Activated B cell treated with CpG ODN at 0.5 μM for 24 hours (primary cell): ENCODE measurements around the gene SYT12. TPM values are rescaled to one million over a fixed set of nuclear protein-coding genes. Genes with fewer than 3 reads are reported as not detected.

Experiments used
- ATAC-seq: fragments of 200-7000 bp; cut with Tn5 transposase; one replicate; pipeline ENCODE4 v1.10.0; 2021; ENCODE audit warnings: low read depth, mild to moderate bottlenecking, moderate library complexity
- CTCF ChIA-PET: fragments of 350-600 bp; sonication (Branson Sonifier 250); formaldehyde crosslinking; loops from one replicate; lab custom pipeline; 2021; ENCODE audit warnings: antibody characterized with exemption; lab: Charles Lee
- POLR2A ChIA-PET: fragments of 350-600 bp; sonication (Branson Sonifier 250); formaldehyde crosslinking; loops from one replicate; lab custom pipeline; 2021; ENCODE audit warnings: antibody characterized with exemption; lab: Charles Lee
- DNase-seq: peaks from one replicate; pipeline ENCODE4 v3.0.0; 2022
- H3K27ac Mint-ChIP-seq: one replicate; pipeline ENCODE4 v1.8.0; 2020; ENCODE audit warnings: mixed read lengths
- H3K27me3 Mint-ChIP-seq: one replicate; pipeline ENCODE4 v1.8.0; 2021; ENCODE audit warnings: mixed read lengths
- H3K36me3 Mint-ChIP-seq: one replicate; pipeline ENCODE4 v1.8.0; 2021; ENCODE audit warnings: low read depth, mixed read lengths
- H3K4me1 Mint-ChIP-seq: one replicate; pipeline ENCODE4 v1.8.0; 2021; ENCODE audit warnings: mixed read lengths
- H3K4me3 Mint-ChIP-seq: one replicate; pipeline ENCODE4 v1.8.0; 2020; ENCODE audit warnings: mild to moderate bottlenecking, mixed read lengths
- H3K9me3 Mint-ChIP-seq: one replicate; pipeline ENCODE4 v1.8.0; 2020; ENCODE audit warnings: mixed read lengths
- CTCF ChIP-seq: fragments of 200-600 bp; IDR thresholded peaks from one replicate; pipeline ENCODE4 v1.8.0; 2022; ENCODE audit warnings: antibody characterized with exemption, mild to moderate bottlenecking
- intact Hi-C: fragments of 100-400 bp; cut with micrococcal nuclease; formaldehyde crosslinking; loops from one replicate; pipeline ENCODE4 v1.15.1; 2024
- total RNA-seq: library from RNA; stranded (reverse); gene quantifications from 2 replicates; pipeline ENCODE4 v1.2.3, GENCODE V29; 2022

SYT12 gene
- total RNA-seq, 1 donor from 2014 or later = not detected

GRCh38 chr11:67072295-67072694 lies 49.4 kb downstream of the SYT12 start:
- no peaks in the 10 kb centered on the region for H3K9me3 Mint-ChIP-seq
- ChIA-PET POLR2A (interaction anchor here (0.7 to 2.0 kb wide), 2 partner anchors 10 to 26 kb away, joined by 3 to 4 read pairs; no protein-coding TSS in a partner anchor), CTCF (no interaction called here)
- TF ChIP-seq CTCF = no peak
- H3K27ac Mint-ChIP-seq = no peak overlapping the region
- no peak overlapping the region for H3K4me3 Mint-ChIP-seq
- H3K36me3 Mint-ChIP-seq = no peaks in the 10 kb centered on the region
- peaks cover 15% of the 10 kb centered on the region for H3K27me3 Mint-ChIP-seq
- DNase-seq (no peak), ATAC-seq (no peak)
- H3K4me1 Mint-ChIP-seq = peaks cover 3% of the 10 kb centered on the region
- intact Hi-C loops = no loop called here

DNA sequence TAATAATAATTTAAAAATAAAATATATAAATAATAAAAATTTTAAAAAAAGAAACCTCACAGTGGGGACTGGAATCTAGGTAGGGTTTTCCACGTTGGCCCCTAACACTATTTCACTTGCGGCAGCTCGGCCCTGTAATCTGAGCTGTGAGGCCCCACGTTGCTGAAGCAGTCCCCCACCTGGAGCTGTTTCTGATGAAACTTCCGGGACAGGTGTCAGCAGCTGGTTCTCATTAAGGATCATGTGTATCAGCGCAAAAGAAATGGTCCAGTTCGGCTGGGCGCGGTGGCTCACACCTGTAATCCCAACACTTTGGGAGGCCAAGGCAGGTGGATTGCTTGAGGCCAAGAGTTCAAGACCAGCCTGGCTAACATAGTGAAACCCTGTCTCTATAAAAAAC lies 51.0 kb downstream of the SYT12 start:
- H3K4me3 Mint-ChIP-seq = no peak overlapping the region
- no peak for TF ChIP-seq CTCF
- intact Hi-C loops = no loop called here
- H3K4me1 Mint-ChIP-seq = peaks cover 3% of the 10 kb centered on the region
- ATAC-seq (no peak), DNase-seq (no peak)
- peaks cover 10% of the 10 kb centered on the region for H3K27me3 Mint-ChIP-seq
- no peaks in the 10 kb centered on the region for H3K9me3 Mint-ChIP-seq
- H3K36me3 Mint-ChIP-seq = no peaks in the 10 kb centered on the region
- ChIA-PET CTCF (no interaction called here), POLR2A (interaction anchor here (0.8 kb wide), 1 partner anchor 149 kb away, joined by 8 read pairs; no protein-coding TSS in a partner anchor)
- no peak overlapping the region for H3K27ac Mint-ChIP-seq

GRCh38 chr11:67076202-67076601 lies 53.3 kb downstream of the SYT12 start:
- DNase-seq (no peak), ATAC-seq (no peak)
- Mint-ChIP-seq H3K27ac (no peak overlapping the region), H3K4me1 (peaks cover 3% of the 10 kb centered on the region), H3K4me3 (no peak overlapping the region), H3K9me3 (no peaks in the 10 kb centered on the region), H3K36me3 (no peaks in the 10 kb centered on the region), H3K27me3 (peaks cover 10% of the 10 kb centered on the region)
- ChIA-PET CTCF (no interaction called here), POLR2A (no interaction called here)
- no peak for TF ChIP-seq CTCF
- intact Hi-C loops = no loop called here

DNA sequence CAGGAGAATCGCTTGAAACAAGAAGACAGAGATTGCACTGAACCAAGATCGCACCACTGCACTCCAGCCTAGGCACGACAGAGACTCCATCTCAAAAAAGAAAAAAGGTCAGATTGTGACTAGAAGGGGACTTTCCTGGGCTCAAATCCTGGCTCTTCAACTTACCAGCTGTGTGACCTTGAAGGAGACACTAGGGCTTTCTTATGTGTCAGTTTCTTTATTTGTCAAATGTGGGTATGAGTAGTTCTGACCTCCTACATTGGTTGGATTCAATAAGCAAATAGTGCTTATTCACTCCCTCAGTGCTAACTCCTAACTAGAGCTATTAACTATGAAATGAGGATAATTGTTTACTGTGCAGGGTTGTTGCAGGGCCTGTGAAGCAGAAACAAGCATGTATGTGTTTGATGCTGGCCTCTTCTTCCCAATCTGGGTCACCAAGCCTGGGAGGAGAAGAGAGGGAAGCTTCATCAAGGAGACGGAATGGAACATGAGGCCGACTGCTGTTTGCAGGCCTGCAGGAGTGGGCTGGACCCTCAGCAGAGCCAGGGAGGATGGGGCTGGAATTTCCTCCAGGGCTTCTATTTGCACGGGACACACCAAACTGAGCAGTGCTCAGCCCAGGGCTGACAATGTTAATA lies 56.3 kb downstream of the SYT12 start:
- H3K27me3 Mint-ChIP-seq = peaks cover 10% of the 10 kb centered on the region
- no peak for DNase-seq
- H3K9me3 Mint-ChIP-seq = no peaks in the 10 kb centered on the region
- ChIA-PET CTCF (interaction anchor here (1.3 to 3.9 kb wide), 2 partner anchors 40 to 90 kb away, joined by 3 to 61 read pairs; partner anchors contain the start of gene KDM2A), POLR2A (no interaction called here)
- ATAC-seq = no peak
- TF ChIP-seq CTCF = no peak
- intact Hi-C loops = no loop called here
- no peak overlapping the region for H3K27ac Mint-ChIP-seq
- no peak overlapping the region for H3K4me3 Mint-ChIP-seq
- peaks cover 14% of the 10 kb centered on the region for H3K4me1 Mint-ChIP-seq
- H3K36me3 Mint-ChIP-seq = no peaks in the 10 kb centered on the region

DNA sequence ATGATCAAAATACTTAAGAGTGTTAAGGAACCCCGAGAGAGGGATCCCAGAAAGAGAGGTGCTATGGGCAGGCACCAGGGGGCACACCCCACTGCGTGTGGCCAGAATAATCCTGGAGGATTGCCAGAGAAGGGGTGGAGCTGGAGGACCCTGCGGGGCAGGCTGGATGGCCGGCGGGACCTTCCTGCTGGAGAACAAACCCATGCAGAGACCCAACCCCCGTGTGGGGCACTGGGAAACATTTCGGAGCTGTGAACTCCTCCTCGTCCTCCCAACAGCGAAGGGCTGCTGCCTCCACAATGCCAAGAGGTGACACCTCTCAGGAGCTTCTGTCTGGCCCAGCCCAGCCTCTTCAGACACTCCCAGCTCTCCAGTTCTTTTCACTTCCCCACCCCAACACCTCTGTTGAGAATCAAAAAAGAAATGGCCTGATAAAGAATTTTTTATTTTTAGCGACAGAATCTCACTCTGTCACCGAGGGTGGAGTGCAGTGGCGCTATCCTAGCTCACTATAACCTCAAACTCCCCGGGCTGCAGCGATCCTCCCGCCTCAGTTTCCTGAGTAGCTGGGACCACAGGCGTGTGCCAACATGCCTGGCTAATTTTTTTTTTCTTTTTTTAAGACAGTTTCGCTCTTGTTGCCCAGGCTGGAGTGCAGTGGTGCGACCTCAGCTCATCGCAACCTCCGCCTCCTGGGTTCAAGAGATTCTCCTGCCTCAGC lies 59.3 kb downstream of the SYT12 start:
- TF ChIP-seq CTCF = no peak
- ATAC-seq (no peak), DNase-seq (no peak)
- intact Hi-C loops = no loop called here
- ChIA-PET POLR2A (interaction anchor here (0.6 to 1.2 kb wide), 5 partner anchors 10 to 793 kb away, joined by 3 read pairs; partner anchors contain the start of gene YIF1A), CTCF (interaction anchor here (0.7 to 3.9 kb wide), 10 partner anchors 16 to 300 kb away, joined by 3 to 61 read pairs (median 4); no protein-coding TSS in a partner anchor)
- peak overlapping the region; percentile 41 for H3K4me3 Mint-ChIP-seq
- H3K27ac Mint-ChIP-seq = no peak overlapping the region
- H3K9me3 Mint-ChIP-seq = no peaks in the 10 kb centered on the region
- peaks cover 10% of the 10 kb centered on the region for H3K27me3 Mint-ChIP-seq
- peaks cover 14% of the 10 kb centered on the region for H3K4me1 Mint-ChIP-seq
- no peaks in the 10 kb centered on the region for H3K36me3 Mint-ChIP-seq
